ENCODE results near the gene CREB5. TPM values are rescaled to one million over a fixed set of nuclear protein-coding genes. Genes with fewer than 3 reads are reported as not detected.

The CREB5 gene
- total and polyA plus RNA-seq, 3 donors from 2014 or later: 2.0 to 2.9 (median 2.9) TPM

DNA sequence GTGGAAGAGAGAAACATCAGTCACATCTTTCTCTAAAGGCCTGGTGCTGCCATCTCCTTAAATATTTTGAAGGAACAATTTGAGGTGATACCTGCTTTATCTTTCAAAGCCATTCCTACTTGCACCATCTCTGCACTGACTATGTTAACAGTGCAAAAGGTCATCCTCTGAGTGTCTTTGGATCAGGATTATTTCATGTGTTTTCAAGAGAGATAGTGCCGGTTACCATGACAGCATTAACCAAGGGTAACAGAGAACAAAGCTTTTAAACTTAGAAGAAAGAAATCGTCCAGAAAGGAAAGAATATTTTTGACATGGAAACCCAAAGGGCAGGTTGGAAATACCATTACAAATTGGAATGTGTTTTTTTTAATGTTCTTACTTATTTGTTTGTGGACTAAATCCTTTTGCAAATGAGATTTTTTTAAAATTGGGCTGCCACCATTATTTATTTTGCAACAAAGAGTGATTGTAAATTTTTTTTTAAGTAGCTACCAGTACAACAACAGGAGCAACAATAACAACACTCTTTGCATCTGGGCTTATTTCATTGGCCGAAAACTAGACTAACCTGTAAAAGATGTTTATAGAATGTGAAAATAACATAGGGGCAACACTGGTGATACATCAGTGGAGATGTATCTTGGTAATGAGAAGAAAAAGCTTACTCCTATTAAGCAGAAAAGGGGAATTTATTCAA lies 234.2 kb downstream of the CREB5 start:
- 69 to 92% methylated on average over 3 of the region's 3 CpGs for WGBS, 2 donors
- intact Hi-C loops (cut with DNase I; ENCODE audit: low total_unique reads): no loop called here

DNA sequence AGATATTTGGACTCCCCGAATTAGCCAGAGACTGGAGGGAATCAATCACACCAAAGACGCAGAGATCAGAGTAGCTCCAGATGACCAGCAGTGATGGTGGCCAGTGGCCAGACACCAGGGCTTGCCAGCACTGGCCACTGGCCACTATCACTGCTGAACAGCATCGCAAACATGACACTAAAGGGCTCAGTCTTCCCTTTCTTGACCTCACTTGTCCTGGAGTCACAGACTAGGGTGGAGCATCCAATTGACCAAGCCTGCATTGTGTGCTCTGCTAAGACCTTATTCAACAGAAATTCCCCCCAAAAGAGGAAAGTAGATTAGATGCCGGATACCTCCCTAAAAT lies 234.7 kb downstream of the CREB5 start:
- Histone ChIP-seq H3K4me1 (peaks cover 3% of the 10 kb centered on the region), H3K9me3 (no peaks in the 10 kb centered on the region), H3K27me3 (no peaks in the 10 kb centered on the region), H3K36me3 (ENCODE audit: low read depth, missing control alignments) (no peaks in the 10 kb centered on the region), H3K27ac (no peak overlapping the region), H3K4me3 (no peak overlapping the region)
- DNase-seq: no peak
- intact Hi-C loops (cut with DNase I; ENCODE audit: low total_unique reads): no loop called here
- TF ChIP-seq POLR2A (IDR thresholded peaks at IDR 0.05): no peak
- TF ChIP-seq, protein P1, sequence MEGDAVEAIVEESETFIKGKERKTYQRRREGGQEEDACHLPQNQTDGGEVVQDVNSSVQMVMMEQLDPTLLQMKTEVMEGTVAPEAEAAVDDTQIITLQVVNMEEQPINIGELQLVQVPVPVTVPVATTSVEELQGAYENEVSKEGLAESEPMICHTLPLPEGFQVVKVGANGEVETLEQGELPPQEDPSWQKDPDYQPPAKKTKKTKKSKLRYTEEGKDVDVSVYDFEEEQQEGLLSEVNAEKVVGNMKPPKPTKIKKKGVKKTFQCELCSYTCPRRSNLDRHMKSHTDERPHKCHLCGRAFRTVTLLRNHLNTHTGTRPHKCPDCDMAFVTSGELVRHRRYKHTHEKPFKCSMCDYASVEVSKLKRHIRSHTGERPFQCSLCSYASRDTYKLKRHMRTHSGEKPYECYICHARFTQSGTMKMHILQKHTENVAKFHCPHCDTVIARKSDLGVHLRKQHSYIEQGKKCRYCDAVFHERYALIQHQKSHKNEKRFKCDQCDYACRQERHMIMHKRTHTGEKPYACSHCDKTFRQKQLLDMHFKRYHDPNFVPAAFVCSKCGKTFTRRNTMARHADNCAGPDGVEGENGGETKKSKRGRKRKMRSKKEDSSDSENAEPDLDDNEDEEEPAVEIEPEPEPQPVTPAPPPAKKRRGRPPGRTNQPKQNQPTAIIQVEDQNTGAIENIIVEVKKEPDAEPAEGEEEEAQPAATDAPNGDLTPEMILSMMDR (IDR thresholded peaks at IDR 0.05): no peak
- 88 to 90% methylated on average over 4 of the region's 4 CpGs for WGBS, 2 donors

More for the DNA sequence above, 234.2 kb downstream of the CREB5 start:
- no peaks in the 10 kb centered on the region for H3K9me3 ChIP-seq
- no peak for DNase-seq
- TF ChIP-seq POLR2A (IDR thresholded peaks at IDR 0.05): no peak
- TF ChIP-seq, protein P1 (IDR thresholded peaks at IDR 0.05): no peak
- H3K27me3 ChIP-seq: no peaks in the 10 kb centered on the region
- H3K27ac ChIP-seq: no peak overlapping the region
- no peaks in the 10 kb centered on the region for H3K36me3 ChIP-seq (ENCODE audit: low read depth, missing control alignments)
- peaks cover 3% of the 10 kb centered on the region for H3K4me1 ChIP-seq
- no peak overlapping the region for H3K4me3 ChIP-seq

DNA sequence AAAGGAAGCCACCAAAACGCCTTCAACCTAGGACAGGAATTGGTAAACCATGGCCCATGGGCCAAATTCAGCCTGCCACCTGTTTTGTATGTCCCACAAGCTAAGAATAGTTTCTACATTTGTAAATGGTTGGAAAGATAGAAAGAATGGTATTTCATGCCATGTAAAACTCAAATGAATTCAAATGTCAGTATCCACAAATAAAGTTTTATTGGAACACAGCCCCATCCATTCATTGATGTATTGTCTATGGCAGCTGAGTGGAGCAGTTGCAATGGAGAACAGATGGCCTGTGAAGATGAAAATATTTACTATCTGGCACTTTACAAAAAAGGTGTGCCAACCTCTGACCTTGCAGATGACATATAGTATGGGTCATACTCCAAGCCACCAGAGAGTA lies 236.9 kb downstream of the CREB5 start:
- intact Hi-C loops (cut with DNase I; ENCODE audit: low total_unique reads): no loop called here
- Histone ChIP-seq H3K9me3 (no peaks in the 10 kb centered on the region), H3K4me1 (no peaks in the 10 kb centered on the region), H3K36me3 (ENCODE audit: low read depth, missing control alignments) (no peaks in the 10 kb centered on the region), H3K27ac (no peak overlapping the region), H3K27me3 (no peaks in the 10 kb centered on the region), H3K4me3 (no peak overlapping the region)
- TF ChIP-seq, protein P1 (IDR thresholded peaks at IDR 0.05): no peak
- TF ChIP-seq POLR2A (IDR thresholded peaks at IDR 0.05): no peak
- 90 to 98% methylated on average over 1 of the region's 1 CpG for WGBS, 2 donors
- no peak for DNase-seq

DNA sequence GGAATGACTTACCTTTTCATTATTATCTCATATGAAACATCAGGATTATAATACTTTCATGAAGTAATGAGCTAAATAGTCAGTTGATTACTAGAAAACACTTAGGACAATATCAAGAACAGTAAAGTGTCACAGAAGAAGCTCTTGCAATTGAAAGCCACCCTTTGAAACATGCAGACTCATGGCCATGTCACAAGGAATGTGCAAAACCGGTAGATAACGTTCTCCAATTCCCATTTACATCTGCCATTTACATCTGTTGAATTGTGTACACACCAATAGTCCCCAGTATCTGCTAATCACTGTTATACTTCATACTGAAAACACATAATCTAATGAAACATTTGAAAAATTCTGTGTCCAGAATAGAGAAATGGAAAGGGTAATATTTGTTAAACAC lies 237.5 kb downstream of the CREB5 start:
- no peaks in the 10 kb centered on the region for H3K36me3 ChIP-seq (ENCODE audit: low read depth, missing control alignments)
- 80 to 93% methylated on average over 2 of the region's 2 CpGs for WGBS, 2 donors
- no peak overlapping the region for H3K27ac ChIP-seq
- TF ChIP-seq, protein P1 (IDR thresholded peaks at IDR 0.05): no peak
- TF ChIP-seq POLR2A (IDR thresholded peaks at IDR 0.05): no peak
- no peaks in the 10 kb centered on the region for H3K4me1 ChIP-seq
- intact Hi-C loops (cut with DNase I; ENCODE audit: low total_unique reads): no loop called here
- DNase-seq: no peak
- no peaks in the 10 kb centered on the region for H3K27me3 ChIP-seq
- H3K9me3 ChIP-seq: no peaks in the 10 kb centered on the region
- H3K4me3 ChIP-seq: no peak overlapping the region

DNA sequence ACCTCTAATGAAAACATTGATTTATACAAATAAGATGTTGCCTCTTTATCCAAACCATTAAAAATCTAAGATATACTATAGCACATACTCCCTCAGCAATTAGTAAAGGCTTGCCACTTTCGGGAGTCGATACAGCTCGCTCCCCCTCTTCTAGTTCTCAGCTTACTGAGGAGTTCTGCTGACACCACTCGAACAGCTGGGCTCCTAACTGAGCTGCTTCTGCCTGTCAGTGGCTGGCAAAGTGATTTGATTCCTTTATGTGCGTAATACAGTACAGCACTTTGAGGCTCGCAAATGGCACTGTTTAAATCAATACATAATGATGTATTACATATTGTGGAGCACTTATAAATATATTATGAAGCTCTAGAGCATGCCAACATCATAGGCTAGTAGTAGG lies 241.8 kb downstream of the CREB5 start:
- intact Hi-C loops (cut with DNase I; ENCODE audit: low total_unique reads): no loop called here
- Histone ChIP-seq H3K4me3 (no peak overlapping the region), H3K36me3 (ENCODE audit: low read depth, missing control alignments) (no peaks in the 10 kb centered on the region), H3K9me3 (no peaks in the 10 kb centered on the region), H3K27ac (no peak overlapping the region), H3K4me1 (no peaks in the 10 kb centered on the region), H3K27me3 (no peaks in the 10 kb centered on the region)
- DNase-seq: no peak
- TF ChIP-seq, protein P1 (IDR thresholded peaks at IDR 0.05): no peak
- no peak for TF ChIP-seq POLR2A (IDR thresholded peaks at IDR 0.05)
- WGBS, 2 donors: 81 to 83% methylated on average over 6 of the region's 6 CpGs
